ENCODE data around the gene REG4.

Gene REG4

DNA sequence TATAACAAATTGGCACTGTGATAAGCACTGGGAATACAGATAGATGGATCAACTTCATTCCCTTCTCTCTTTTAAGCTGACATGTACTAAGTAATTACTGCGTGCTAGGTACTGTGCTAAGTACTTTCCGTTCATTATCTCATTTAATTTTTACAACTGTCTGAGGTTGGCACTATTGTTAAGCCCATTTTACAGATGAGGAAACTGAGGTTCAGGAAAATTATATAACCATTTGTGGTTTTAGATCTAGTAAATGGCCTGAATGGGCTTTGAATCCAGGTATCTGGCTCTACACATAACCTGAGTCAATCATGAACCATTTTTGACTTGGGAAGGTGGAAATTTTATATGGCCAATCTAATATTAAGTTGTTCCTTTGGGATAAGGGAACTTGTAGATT is 39.0 kb downstream of the REG4 start:
- TF ChIP-seq, protein P1, sequence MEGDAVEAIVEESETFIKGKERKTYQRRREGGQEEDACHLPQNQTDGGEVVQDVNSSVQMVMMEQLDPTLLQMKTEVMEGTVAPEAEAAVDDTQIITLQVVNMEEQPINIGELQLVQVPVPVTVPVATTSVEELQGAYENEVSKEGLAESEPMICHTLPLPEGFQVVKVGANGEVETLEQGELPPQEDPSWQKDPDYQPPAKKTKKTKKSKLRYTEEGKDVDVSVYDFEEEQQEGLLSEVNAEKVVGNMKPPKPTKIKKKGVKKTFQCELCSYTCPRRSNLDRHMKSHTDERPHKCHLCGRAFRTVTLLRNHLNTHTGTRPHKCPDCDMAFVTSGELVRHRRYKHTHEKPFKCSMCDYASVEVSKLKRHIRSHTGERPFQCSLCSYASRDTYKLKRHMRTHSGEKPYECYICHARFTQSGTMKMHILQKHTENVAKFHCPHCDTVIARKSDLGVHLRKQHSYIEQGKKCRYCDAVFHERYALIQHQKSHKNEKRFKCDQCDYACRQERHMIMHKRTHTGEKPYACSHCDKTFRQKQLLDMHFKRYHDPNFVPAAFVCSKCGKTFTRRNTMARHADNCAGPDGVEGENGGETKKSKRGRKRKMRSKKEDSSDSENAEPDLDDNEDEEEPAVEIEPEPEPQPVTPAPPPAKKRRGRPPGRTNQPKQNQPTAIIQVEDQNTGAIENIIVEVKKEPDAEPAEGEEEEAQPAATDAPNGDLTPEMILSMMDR (IDR thresholded peaks at IDR 0.05; ENCODE audit: low read depth, low read length, poor library complexity, severe bottlenecking), result no peak
- no peak for TF ChIP-seq EZH2phosphoT487 (IDR thresholded peaks at IDR 0.05; ENCODE audit: borderline replicate concordance, low read length)
- Histone ChIP-seq H3K36me3 (ENCODE audit: control insufficient read depth, low read length) (no peaks in the 10 kb centered on the region), H3K27ac (ENCODE audit: low read depth, low read length) (no peak overlapping the region), H3K9me2 (replicated peaks; ENCODE audit: control insufficient read depth, low read length) (no peaks in the 10 kb centered on the region), H3K4me1 (ENCODE audit: control insufficient read depth, low read length) (no peaks in the 10 kb centered on the region), H3K27me3 (ENCODE audit: control insufficient read depth, low read length) (peaks cover 22% of the 10 kb centered on the region), H3K9me3 (ENCODE audit: control insufficient read depth, insufficient read depth, low read length) (no peaks in the 10 kb centered on the region), H3F3A (ENCODE audit: control insufficient read depth, insufficient read depth) (no peaks in the 10 kb centered on the region), H3K4me2 (ENCODE audit: low read length) (no peak overlapping the region), H3K79me2 (ENCODE audit: control insufficient read depth, low read length) (no peaks in the 10 kb centered on the region), H4K20me1 (ENCODE audit: control insufficient read depth, insufficient read depth, low read depth, low read length) (no peaks in the 10 kb centered on the region), H3K4me3 (ENCODE audit: low read length) (no peak overlapping the region)

GRCh38 chr1:119771770-119772169 is 39.5 kb downstream of the REG4 start:
- no peaks in the 10 kb centered on the region for H3K79me2 ChIP-seq (ENCODE audit: control insufficient read depth, low read length)
- H3K4me2 ChIP-seq (ENCODE audit: low read length), result no peak overlapping the region
- H3K9me2 ChIP-seq (replicated peaks; ENCODE audit: control insufficient read depth, low read length), result no peaks in the 10 kb centered on the region
- H3K4me1 ChIP-seq (ENCODE audit: control insufficient read depth, low read length), result no peaks in the 10 kb centered on the region
- no peaks in the 10 kb centered on the region for H3K36me3 ChIP-seq (ENCODE audit: control insufficient read depth, low read length)
- TF ChIP-seq, protein P1 (IDR thresholded peaks at IDR 0.05; ENCODE audit: low read depth, low read length, poor library complexity, severe bottlenecking), result no peak
- TF ChIP-seq EZH2phosphoT487 (IDR thresholded peaks at IDR 0.05; ENCODE audit: borderline replicate concordance, low read length), result no peak
- H3K4me3 ChIP-seq (ENCODE audit: low read length), result no peak overlapping the region
- H3K27ac ChIP-seq (ENCODE audit: low read depth, low read length), result no peak overlapping the region
- no peaks in the 10 kb centered on the region for H4K20me1 ChIP-seq (ENCODE audit: control insufficient read depth, insufficient read depth, low read depth, low read length)
- H3F3A ChIP-seq (ENCODE audit: control insufficient read depth, insufficient read depth), result no peaks in the 10 kb centered on the region
- peaks cover 22% of the 10 kb centered on the region for H3K27me3 ChIP-seq (ENCODE audit: control insufficient read depth, low read length)
- no peaks in the 10 kb centered on the region for H3K9me3 ChIP-seq (ENCODE audit: control insufficient read depth, insufficient read depth, low read length)

- H3K27ac ChIP-seq (ENCODE audit: low read depth, low read length), result no peak overlapping the region
- no peak overlapping the region for H3K4me2 ChIP-seq (ENCODE audit: low read length)
- no peaks in the 10 kb centered on the region for H3F3A ChIP-seq (ENCODE audit: control insufficient read depth, insufficient read depth)
- no peaks in the 10 kb centered on the region for H3K9me2 ChIP-seq (replicated peaks; ENCODE audit: control insufficient read depth, low read length)
- no peak overlapping the region for H3K4me3 ChIP-seq (ENCODE audit: low read length)
- no peaks in the 10 kb centered on the region for H3K79me2 ChIP-seq (ENCODE audit: control insufficient read depth, low read length)
- no peaks in the 10 kb centered on the region for H3K4me1 ChIP-seq (ENCODE audit: control insufficient read depth, low read length)
- no peaks in the 10 kb centered on the region for H4K20me1 ChIP-seq (ENCODE audit: control insufficient read depth, insufficient read depth, low read depth, low read length)
- peaks cover 22% of the 10 kb centered on the region for H3K27me3 ChIP-seq (ENCODE audit: control insufficient read depth, low read length)
- H3K36me3 ChIP-seq (ENCODE audit: control insufficient read depth, low read length), result no peaks in the 10 kb centered on the region
- TF ChIP-seq, protein P1 (IDR thresholded peaks at IDR 0.05; ENCODE audit: low read depth, low read length, poor library complexity, severe bottlenecking), result no peak
- no peak for TF ChIP-seq EZH2phosphoT487 (IDR thresholded peaks at IDR 0.05; ENCODE audit: borderline replicate concordance, low read length)
- H3K9me3 ChIP-seq (ENCODE audit: control insufficient read depth, insufficient read depth, low read length), result no peaks in the 10 kb centered on the region
These were observed 40.2 kb downstream of the REG4 start for GRCh38 chr1:119771016-119771415.

DNA sequence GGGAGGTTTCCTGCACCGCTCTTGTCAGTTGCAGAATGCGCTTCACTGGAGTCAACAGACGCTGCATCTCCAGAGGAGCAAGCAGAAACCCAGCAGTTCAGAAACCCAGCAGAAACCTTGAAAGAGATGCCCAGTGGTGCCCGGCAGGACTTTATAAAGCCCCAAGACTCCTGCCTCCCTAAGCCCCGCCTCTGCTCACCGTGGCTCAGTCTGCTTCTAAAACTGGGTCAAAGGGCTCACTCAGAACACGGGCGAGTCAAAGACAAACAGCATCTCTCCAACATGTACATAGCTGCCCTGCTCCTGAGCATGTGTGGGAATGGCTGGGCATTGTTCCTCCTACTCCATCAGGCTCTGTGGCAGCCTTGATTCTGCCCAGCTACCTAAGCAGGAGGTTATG is 42.5 kb downstream of the REG4 start, which contains the start of gene HMGCS2:
HMGCS2 (minus strand) TSS at position 128 of the 400 bp plus-strand sequence; CDS start at position 67, 61 bp downstream.
- Histone ChIP-seq H3K36me3 (ENCODE audit: control insufficient read depth, low read length) (no peaks in the 10 kb centered on the region), H3K27ac (ENCODE audit: low read depth, low read length) (no peak within 1 kb of the TSS), H3K9me3 (ENCODE audit: control insufficient read depth, insufficient read depth, low read length) (0 out of 2 replicates have a peak, but pooled peaks cover 3% of the 10 kb centered on the region), H3F3A (ENCODE audit: control insufficient read depth, insufficient read depth) (no peaks in the 10 kb centered on the region), H3K79me2 (ENCODE audit: control insufficient read depth, low read length) (no peaks in the 10 kb centered on the region), H3K27me3 (ENCODE audit: control insufficient read depth, low read length) (peaks cover 25% of the 10 kb centered on the region), H3K4me2 (ENCODE audit: low read length) (no peak within 1 kb of the TSS), H3K9me2 (replicated peaks; ENCODE audit: control insufficient read depth, low read length) (no peaks in the 10 kb centered on the region), H4K20me1 (ENCODE audit: control insufficient read depth, insufficient read depth, low read depth, low read length) (no peaks in the 10 kb centered on the region), H3K4me3 (ENCODE audit: low read length) (no peak within 1 kb of the TSS), H3K4me1 (ENCODE audit: control insufficient read depth, low read length) (no peaks in the 10 kb centered on the region)
- TF ChIP-seq, protein P1 (IDR thresholded peaks at IDR 0.05; ENCODE audit: low read depth, low read length, poor library complexity, severe bottlenecking), result no peak
- TF ChIP-seq EZH2phosphoT487 (IDR thresholded peaks at IDR 0.05; ENCODE audit: borderline replicate concordance, low read length), result no peak
